Upper lobe of right lung (tissue), 1 donor: ENCODE results near the gene EN2. TPM values are rescaled to one million over a fixed set of nuclear protein-coding genes. Genes with fewer than 3 reads are reported as not detected.

ENCODE experiments used
- ATAC-seq: fragments of 200-7000 bp; cut with Tn5 transposase; one replicate; pipeline ENCODE4 v1.9.1; 2020; ENCODE audit warnings: mild to moderate bottlenecking, moderate library complexity
- DNase-seq: peaks from one replicate; pipeline ENCODE4 v3.0.0-alpha.2; 2020
- H3K27ac ChIP-seq: fragments of 200-600 bp; one replicate; pipeline ENCODE4 v1.8.0; 2022
- H3K27me3 ChIP-seq: fragments of 200-600 bp; one replicate; pipeline ENCODE4 v1.8.0; 2022; ENCODE audit warnings: mild to moderate bottlenecking
- H3K36me3 ChIP-seq: fragments of 200-600 bp; one replicate; pipeline ENCODE4 v1.8.0; 2022
- H3K4me1 ChIP-seq: fragments of 200-600 bp; one replicate; pipeline ENCODE4 v1.8.0; 2022
- H3K4me3 ChIP-seq: fragments of 200-600 bp; one replicate; pipeline ENCODE4 v1.8.0; 2022; ENCODE audit warnings: mild to moderate bottlenecking
- H3K9me3 ChIP-seq: fragments of 200-600 bp; one replicate; pipeline ENCODE4 v1.8.0; 2022
- CTCF ChIP-seq: fragments of 200-600 bp; IDR thresholded peaks from one replicate; pipeline ENCODE4 v1.8.0; 2022; ENCODE audit warnings: antibody characterized with exemption
- intact Hi-C: fragments of 100-400 bp; cut with DNase I; formaldehyde crosslinking; loops from one replicate; pipeline ENCODE4 v1.11.0; 2022
- total RNA-seq: library from RNA; stranded (reverse); fragmentation: NEBNext Ultra II Directional; extraction: Animal tissue kit (Norgen Biotek cat#: 25700); gene quantifications from one replicate; pipeline ENCODE4 v1.2.1, GENCODE V29; 2021
- donor health status: DM: no; HTN: yes; CAD: no; lungs with severe emphysema.

Gene EN2
- total RNA-seq, 1 donor from 2014 or later = not detected

- no peaks in the 10 kb centered on the region for H3K9me3 ChIP-seq
- no peak overlapping the region for H3K4me3 ChIP-seq
- DNase-seq (no peak), ATAC-seq (no peak)
- peaks cover 24% of the 10 kb centered on the region for H3K27me3 ChIP-seq
- intact Hi-C loops = no loop called here
- no peak for TF ChIP-seq CTCF
- no peak overlapping the region for H3K27ac ChIP-seq
- no peaks in the 10 kb centered on the region for H3K36me3 ChIP-seq
- H3K4me1 ChIP-seq = peaks cover 11% of the 10 kb centered on the region
These were observed 29.0 kb downstream of the EN2 start for GRCh38 chr7:155486783-155487508.

GRCh38 chr7:155487509-155488482 lies 29.9 kb downstream of the EN2 start:
- peaks cover 17% of the 10 kb centered on the region for H3K27me3 ChIP-seq
- no peak for ATAC-seq
- no peak for TF ChIP-seq CTCF
- H3K4me3 ChIP-seq = no peak overlapping the region
- no peaks in the 10 kb centered on the region for H3K36me3 ChIP-seq
- DNase-seq = no peak
- no peaks in the 10 kb centered on the region for H3K9me3 ChIP-seq
- H3K4me1 ChIP-seq = peaks cover 11% of the 10 kb centered on the region
- H3K27ac ChIP-seq = no peak overlapping the region
- intact Hi-C loops = no loop called here

GRCh38 chr7:155488483-155489127 lies 30.7 kb downstream of the EN2 start:
- DNase-seq = no peak
- peaks cover 8% of the 10 kb centered on the region for H3K4me1 ChIP-seq
- no peak for ATAC-seq
- H3K9me3 ChIP-seq = no peaks in the 10 kb centered on the region
- intact Hi-C loops = no loop called here
- H3K27me3 ChIP-seq = peaks cover 11% of the 10 kb centered on the region
- H3K36me3 ChIP-seq = no peaks in the 10 kb centered on the region
- H3K4me3 ChIP-seq = no peak overlapping the region
- TF ChIP-seq CTCF = no peak
- no peak overlapping the region for H3K27ac ChIP-seq

GRCh38 chr7:155489158-155489840 lies 31.4 kb downstream of the EN2 start:
- ATAC-seq (no peak), DNase-seq (no peak)
- Histone ChIP-seq H3K27me3 (peaks cover 16% of the 10 kb centered on the region), H3K4me1 (peaks cover 7% of the 10 kb centered on the region), H3K36me3 (no peaks in the 10 kb centered on the region), H3K27ac (no peak overlapping the region), H3K9me3 (no peaks in the 10 kb centered on the region), H3K4me3 (no peak overlapping the region)
- no peak for TF ChIP-seq CTCF
- intact Hi-C loops = no loop called here
